NCI-H524 (cell line): ENCODE measurements around the gene CAMTA1.
A peak's percentile ranks its signal among the peaks of the same experiment; 100 is the strongest.

ENCODE experiments used
- DNase-seq, 2 experiments: peaks; one replicate each; lab custom pipeline; 2025; lab: John Stamatoyannopoulos, UW

CAMTA1 gene

GRCh38 chr1:7343882-7344281, 558.6 kb downstream of the CAMTA1 start:
- no peak for DNase-seq

- no peak for DNase-seq
These were observed 559.0 kb downstream of the CAMTA1 start for GRCh38 chr1:7344299-7344698.

GRCh38 chr1:7345516-7345915, 560.3 kb downstream of the CAMTA1 start:
- peak; percentile 2 to 26 for DNase-seq

GRCh38 chr1:7346070-7346596, 560.9 kb downstream of the CAMTA1 start:
- DNase-seq = no peak

- DNase-seq = no peak
These were observed 561.6 kb downstream of the CAMTA1 start for GRCh38 chr1:7346600-7347570.

GRCh38 chr1:7348073-7348472, 562.8 kb downstream of the CAMTA1 start:
- no peak for DNase-seq

- DNase-seq = no peak
These were observed 563.3 kb downstream of the CAMTA1 start for GRCh38 chr1:7348580-7348979.

GRCh38 chr1:7350804-7351203, 565.5 kb downstream of the CAMTA1 start:
- DNase-seq = no peak

- DNase-seq = no peak
These were observed 566.4 kb downstream of the CAMTA1 start for GRCh38 chr1:7351649-7352048.

GRCh38 chr1:7352364-7352763, 567.1 kb downstream of the CAMTA1 start:
- no peak for DNase-seq

GRCh38 chr1:7352974-7353373, 567.7 kb downstream of the CAMTA1 start:
- no peak for DNase-seq

GRCh38 chr1:7355646-7356045, 570.4 kb downstream of the CAMTA1 start:
- DNase-seq = no peak

- peak in 1 of 2 experiments; percentile 10 for DNase-seq
These were observed 570.8 kb downstream of the CAMTA1 start for GRCh38 chr1:7356079-7356478.

GRCh38 chr1:7358425-7358824, 573.2 kb downstream of the CAMTA1 start:
- no peak for DNase-seq

GRCh38 chr1:7360526-7360925, 575.3 kb downstream of the CAMTA1 start:
- DNase-seq = no peak

GRCh38 chr1:7362947-7363346, 577.7 kb downstream of the CAMTA1 start:
- no peak for DNase-seq

- DNase-seq = no peak
These were observed 578.2 kb downstream of the CAMTA1 start for GRCh38 chr1:7363450-7363849.

GRCh38 chr1:7365706-7366105, 580.5 kb downstream of the CAMTA1 start:
- no peak for DNase-seq

- DNase-seq = no peak
These were observed 581.2 kb downstream of the CAMTA1 start for GRCh38 chr1:7366286-7366954.

GRCh38 chr1:7366955-7367665, 581.9 kb downstream of the CAMTA1 start:
- DNase-seq = no peak

- DNase-seq = no peak
These were observed 584.6 kb downstream of the CAMTA1 start for GRCh38 chr1:7369866-7370265.

- no peak for DNase-seq
These were observed 586.7 kb downstream of the CAMTA1 start for GRCh38 chr1:7371926-7372325.
